Activated CD4-positive, CD25-positive, alpha-beta regulatory T cell treated with anti-CD3 and anti-CD28 coated beads, Interleukin-2, amount 50 U/mL, for 72 hours (primary cell): ENCODE results near the gene SPAG5.

Source experiments
- DNase-seq: peaks from one replicate; pipeline ENCODE4 v3.0.0; 2021

The SPAG5 gene

DNA sequence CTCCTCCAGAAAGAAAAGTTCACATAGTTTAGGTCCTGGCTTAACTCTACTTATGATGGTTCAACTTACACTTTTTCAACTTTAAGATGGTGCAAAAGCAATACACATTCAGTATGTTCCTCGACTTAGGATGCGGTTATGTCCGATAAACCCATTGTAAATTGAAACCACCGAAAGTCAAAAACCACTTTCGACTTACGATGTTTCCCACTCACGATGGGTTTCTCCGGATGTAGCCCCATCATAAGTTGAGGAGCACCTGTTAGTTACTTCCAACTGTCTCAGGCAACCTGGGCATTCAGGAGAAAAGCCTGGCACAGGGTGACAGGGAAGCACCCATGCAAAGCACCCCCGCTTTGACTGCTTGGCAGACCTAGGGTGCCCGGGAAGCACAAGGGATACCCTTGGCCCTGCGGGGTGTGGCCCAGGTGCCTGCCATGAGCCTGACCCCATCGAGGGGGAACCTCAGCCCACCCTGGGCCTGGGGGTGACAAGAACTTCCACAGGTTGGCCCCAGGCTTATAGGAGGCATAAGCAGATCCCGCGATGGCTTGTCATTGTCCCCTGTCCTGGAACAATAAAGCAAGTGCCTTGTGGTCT is 60.4 kb downstream of the SPAG5 start:
- DNase-seq, result no peak

GRCh38 chr17:28537219-28537610 is 61.6 kb downstream of the SPAG5 start:
- DNase-seq, result no peak

- no peak for DNase-seq
Observed at GRCh38 chr17:28536532-28537218, 62.1 kb downstream of the SPAG5 start.

DNA sequence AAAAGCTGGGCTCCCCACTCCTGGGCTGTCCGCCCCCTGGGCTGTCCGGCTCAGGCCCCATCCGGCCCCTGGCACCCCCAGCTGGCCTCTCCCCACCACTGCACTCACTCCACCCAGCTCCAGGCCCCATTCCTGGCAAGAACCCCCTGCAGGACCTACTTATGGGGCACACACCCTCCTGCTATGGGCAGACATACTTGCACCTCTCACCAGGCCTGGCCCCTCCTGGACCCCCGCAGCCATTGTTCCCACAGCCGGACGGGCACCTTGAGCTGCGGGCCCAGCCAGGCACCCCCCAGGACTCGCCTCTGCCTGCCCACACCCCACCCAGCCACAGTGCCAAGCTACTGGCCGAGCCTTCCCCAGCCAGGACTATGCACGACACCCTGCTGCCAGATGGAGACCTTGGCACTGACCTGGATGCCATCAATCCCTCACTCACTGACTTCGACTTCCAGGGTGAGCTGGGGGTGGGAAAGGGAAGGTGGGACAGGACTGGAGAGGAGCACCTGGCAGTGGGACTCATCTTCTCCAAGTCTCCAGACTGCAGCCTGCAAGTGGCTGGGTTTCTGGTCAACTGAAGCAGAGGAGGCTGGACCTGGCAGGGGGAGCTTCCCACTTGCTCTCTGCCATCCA is 64.0 kb downstream of the SPAG5 start:
- no peak for DNase-seq

GRCh38 chr17:28533091-28533807 is 65.6 kb downstream of the SPAG5 start:
- DNase-seq, result no peak

DNA sequence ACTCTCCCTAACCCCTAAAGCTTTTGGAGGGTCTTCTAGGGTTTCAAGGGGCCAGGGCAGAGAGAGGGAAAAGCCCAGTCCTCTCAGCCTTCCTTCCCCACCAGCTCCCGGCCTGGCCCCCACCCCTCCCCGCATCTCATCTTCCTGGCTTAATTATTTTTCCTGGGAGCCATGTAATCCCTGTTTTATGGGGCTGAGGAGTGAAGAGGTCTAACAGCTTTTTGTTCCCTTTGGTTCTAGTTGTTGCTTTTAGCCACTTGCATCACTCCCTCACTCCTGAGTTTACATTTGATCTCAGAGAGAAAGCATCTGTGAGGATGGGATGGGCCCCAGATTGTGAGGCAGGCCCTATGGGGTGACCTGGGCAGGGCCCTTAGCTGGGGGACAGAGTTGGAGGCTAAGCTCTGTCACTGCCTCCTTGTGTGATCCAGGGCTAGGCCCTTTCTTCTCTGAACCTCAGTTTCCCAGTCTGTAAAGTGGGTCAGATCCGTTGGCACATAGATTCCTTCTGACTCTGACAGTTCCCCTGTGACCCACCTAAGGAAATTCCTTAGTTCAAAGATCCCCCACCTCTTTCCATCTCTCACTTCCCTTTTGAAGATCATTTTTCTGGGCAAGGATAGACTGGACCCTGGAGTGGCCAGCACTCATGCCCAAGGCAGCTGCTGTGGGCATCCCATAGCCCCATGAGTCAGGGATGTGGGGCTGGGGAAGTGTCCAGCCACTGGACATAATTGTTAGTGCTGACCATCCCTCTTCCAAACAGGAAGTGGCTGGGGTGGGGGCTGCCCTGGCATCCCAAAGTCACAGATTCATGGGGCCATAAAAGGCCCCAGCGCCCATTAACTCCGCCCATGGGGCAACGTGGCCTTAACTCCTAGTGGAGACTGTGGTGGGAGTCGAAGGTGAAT is 66.5 kb downstream of the SPAG5 start:
- DNase-seq, result no peak

- no peak for DNase-seq
Observed at GRCh38 chr17:28530926-28531325, 67.9 kb downstream of the SPAG5 start.

DNA sequence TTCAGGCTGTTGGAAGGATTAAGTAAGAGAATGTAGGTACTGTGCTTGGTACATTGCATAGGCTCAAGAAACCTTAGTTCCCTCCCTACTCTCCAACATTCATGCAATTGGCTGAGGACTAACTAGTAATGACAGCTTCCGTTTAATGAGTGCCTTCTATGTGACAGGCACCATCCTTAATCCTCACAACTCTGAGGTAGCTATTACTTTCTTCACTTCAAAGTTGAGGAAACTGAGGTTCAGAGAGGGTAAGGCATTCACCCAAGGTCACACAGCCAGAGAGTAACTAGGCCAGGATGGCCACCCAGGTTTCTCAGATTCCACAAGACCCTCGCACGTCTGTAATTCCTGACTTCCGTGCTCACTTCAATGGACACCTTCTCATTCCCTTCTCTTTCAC is 68.6 kb downstream of the SPAG5 start:
- DNase-seq, result no peak

GRCh38 chr17:28529013-28529400 is 69.8 kb downstream of the SPAG5 start:
- DNase-seq, result no peak

GRCh38 chr17:28528327-28529012 is 70.4 kb downstream of the SPAG5 start:
- DNase-seq, result no peak

- DNase-seq, result no peak
Observed at GRCh38 chr17:28527859-28528258, 71.0 kb downstream of the SPAG5 start.
